Tongue (tissue), 2 donors: Measurements from ENCODE around the gene IGF2BP2. TPM values are rescaled to one million over a fixed set of nuclear protein-coding genes. Genes with fewer than 3 reads are reported as not detected.
"Not testable (repeated sequence)": the region's sequence is repeated elsewhere in the genome, so short reads cannot be mapped to it uniquely, and the experiment has no call there.

Experiments
- DNase-seq: peaks from one replicate; pipeline ENCODE4 v3.0.0-alpha.2; 2015
- total RNA-seq: library from RNA; depleted of rRNA; stranded (reverse); fragments of >200 nt; gene quantifications from one replicate; pipeline ENCODE4 v1.2.3, GENCODE V29; 2014

The IGF2BP2 gene
- total RNA-seq, 1 donor from 2014 or later, result 41.4 TPM

- DNase-seq, result no peak
These were observed 26.6 kb downstream of the IGF2BP2 start for GRCh38 chr3:185797993-185798830.

GRCh38 chr3:185797108-185797881 is 27.5 kb downstream of the IGF2BP2 start:
- DNase-seq, result no peak

- peak; percentile 54 for DNase-seq
These were observed 28.3 kb downstream of the IGF2BP2 start for GRCh38 chr3:185796431-185797107.

- DNase-seq, result no peak
These were observed 31.5 kb downstream of the IGF2BP2 start for GRCh38 chr3:185793381-185793780.

- DNase-seq, result no peak
These were observed 31.9 kb downstream of the IGF2BP2 start for GRCh38 chr3:185792955-185793354.

GRCh38 chr3:185789891-185790830 is 34.7 kb downstream of the IGF2BP2 start:
- no peak for DNase-seq

GRCh38 chr3:185789134-185789533 is 35.7 kb downstream of the IGF2BP2 start:
- DNase-seq, result no peak

- no peak for DNase-seq
These were observed 36.5 kb downstream of the IGF2BP2 start for GRCh38 chr3:185788292-185788691.

GRCh38 chr3:185786956-185787877 is 37.6 kb downstream of the IGF2BP2 start:
- DNase-seq, result no peak

- DNase-seq, result not testable (repeated sequence)
These were observed 38.6 kb downstream of the IGF2BP2 start for GRCh38 chr3:185786258-185786657.

GRCh38 chr3:185784317-185784716 is 40.5 kb downstream of the IGF2BP2 start:
- DNase-seq, result no peak

GRCh38 chr3:185781759-185782158 is 43.1 kb downstream of the IGF2BP2 start:
- no peak for DNase-seq

- DNase-seq, result no peak
These were observed 45.4 kb downstream of the IGF2BP2 start for GRCh38 chr3:185779461-185779860.

GRCh38 chr3:185778821-185779220 is 46.0 kb downstream of the IGF2BP2 start:
- no peak for DNase-seq

GRCh38 chr3:185778094-185778493 is 46.7 kb downstream of the IGF2BP2 start:
- no peak for DNase-seq

- DNase-seq, result no peak
These were observed 54.7 kb downstream of the IGF2BP2 start for GRCh38 chr3:185770109-185770508.

GRCh38 chr3:185768578-185768982 is 56.3 kb downstream of the IGF2BP2 start:
- DNase-seq, result peak; percentile 55

GRCh38 chr3:185767002-185767688 is 57.7 kb downstream of the IGF2BP2 start:
- no peak for DNase-seq

GRCh38 chr3:185766329-185767001 is 58.4 kb downstream of the IGF2BP2 start:
- no peak for DNase-seq
